K562 (cell line): ENCODE measurements around the gene SLC16A1. TPM values are rescaled to one million over a fixed set of nuclear protein-coding genes. Genes with fewer than 3 reads are reported as not detected.

Experiments
- ARID1B ChIP-seq: fragments of 450-650 bp; IDR thresholded peaks from 2 replicates; pipeline ENCODE4 v1.6.1; 2016; ENCODE audit warnings: antibody characterized with exemption, mild to moderate bottlenecking, inconsistent platforms
- BRD4 ChIP-seq: fragments of 200-600 bp; sonication (generic); IDR thresholded peaks from 2 replicates; pipeline ENCODE4 v1.6.1; 2017; ENCODE audit warnings: inconsistent platforms
- BRD9 ChIP-seq: fragments of 450-650 bp; IDR thresholded peaks from 2 replicates; pipeline ENCODE4 v1.6.1; 2018; ENCODE audit warnings: low read depth; ENCODE audit not compliant: partially characterized antibody
- CAMTA2 ChIP-seq: fragments of 250-450 bp; sonication (Bioruptor Pico); conservative IDR thresholded peaks from 2 replicates; pipeline ENCODE4 v1.5.1; 2022
- E4F1 ChIP-seq: fragments of 250-450 bp; sonication (Bioruptor Pico); IDR thresholded peaks from 2 replicates; pipeline ENCODE4 v1.5.0; 2021; ENCODE audit warnings: mild to moderate bottlenecking, borderline replicate concordance
- HLTF ChIP-seq: fragments of 450-650 bp; IDR thresholded peaks from 2 replicates; pipeline ENCODE4 v1.6.1; 2016
- HMG20A ChIP-seq: fragments of 450-650 bp; formaldehyde crosslinking; conservative IDR thresholded peaks from 2 replicates; pipeline ENCODE4 v1.4.0; 2020; ENCODE audit warnings: mild to moderate bottlenecking, mixed read lengths
- HNRNPH1 ChIP-seq: fragments of 200-400 bp; formaldehyde crosslinking; optimal IDR thresholded peaks from 2 replicates; pipeline ENCODE3; 2017; ENCODE audit warnings: low read depth, mild to moderate bottlenecking, low read length, moderate library complexity
- HNRNPK ChIP-seq: fragments of 200-400 bp; formaldehyde crosslinking; IDR thresholded peaks from one replicate; pipeline ENCODE4 v1.6.1; 2018; ENCODE audit warnings: mild to moderate bottlenecking, low read depth, low read length; ENCODE audit not compliant: poor library complexity, severe bottlenecking
- MECOM ChIP-seq: fragments of 250-450 bp; sonication (Bioruptor Pico); IDR thresholded peaks from 2 replicates; pipeline ENCODE4 v1.8.0; 2022; ENCODE audit warnings: inconsistent platforms
- NEUROD1 ChIP-seq: fragments of 150-350 bp; IDR thresholded peaks from 2 replicates; pipeline ENCODE4 v1.6.1; 2014; ENCODE audit warnings: borderline replicate concordance, low read length, low read depth; ENCODE audit not compliant: partially characterized antibody
- PHF8 ChIP-seq: fragments of 200-600 bp; sonication (generic); IDR thresholded peaks from 2 replicates; pipeline ENCODE4 v1.6.1; 2012; ENCODE audit warnings: mixed run types, mild to moderate bottlenecking, inconsistent platforms, low read length, moderate library complexity, borderline replicate concordance
- RBFOX2 ChIP-seq: fragments of 200-400 bp; formaldehyde crosslinking; IDR thresholded peaks from 2 replicates; pipeline ENCODE4 v1.6.1; 2017; ENCODE audit warnings: low read depth, mild to moderate bottlenecking, low read length, moderate library complexity
- RBM25 ChIP-seq: fragments of 200-400 bp; formaldehyde crosslinking; IDR thresholded peaks from 2 replicates; pipeline ENCODE4 v1.6.1; 2018; ENCODE audit warnings: low read length, low read depth, moderate library complexity; ENCODE audit not compliant: severe bottlenecking
- TOE1 ChIP-seq, 2 experiments: fragments of 450-650 bp in 1 of 2; sonication (generic) in 1 of 2; formaldehyde crosslinking in 1 of 2; IDR thresholded peaks; 2 replicates each; pipeline versions ENCODE4 v1.7.1 to v1.8.0; 2016 to 2022; ENCODE audit warnings: borderline replicate concordance in 2 of 2, mild to moderate bottlenecking in 2 of 2, antibody characterized with exemption in 1 of 2, inconsistent platforms in 1 of 2, low read depth in 1 of 2, missing genetic modification reagents in 1 of 2, moderate library complexity in 1 of 2
- ZBTB49 ChIP-seq: sonication (generic); formaldehyde crosslinking; IDR thresholded peaks from 2 replicates; pipeline ENCODE4 v1.8.0; 2022; ENCODE audit warnings: missing genetic modification reagents, mild to moderate bottlenecking, borderline replicate concordance
- ZNF143 ChIP-seq: sonication (generic); formaldehyde crosslinking; IDR thresholded peaks from 2 replicates; pipeline ENCODE4 v1.9.0; 2022; ENCODE audit warnings: mild to moderate bottlenecking, missing genetic modification reagents
- ZNF609 ChIP-seq: sonication (generic); formaldehyde crosslinking; IDR thresholded peaks from 2 replicates; pipeline ENCODE4 v1.8.1; 2023; ENCODE audit warnings: missing genetic modification reagents, mild to moderate bottlenecking, borderline replicate concordance
- polyA plus RNA-seq, 8 experiments: library from polyadenylated mRNA; depleted of rRNA in 4 of 8; stranded (reverse) in 5 of 8; unstranded in 3 of 8; fragments of >200 nt; fragmentation: Nextera tagmentation in 2 of 8; fragmentation: Illumina TruSeq in 1 of 8; extraction: Ambion mirVana in 2 of 8; extraction: Trizol in 1 of 8; gene quantifications; 2 replicates each; pipeline versions ENCODE4 v1.2.1 to v1.2.3, GENCODE V29; 2011 to 2014; ENCODE audit warnings: inconsistent platforms in 1 of 8, missing spikeins in 1 of 8
- total RNA-seq, 7 experiments: library from RNA; depleted of rRNA in 6 of 7; stranded (reverse); fragments of >200 nt in 6 of 7; fragmentation: Illumina TruSeq in 2 of 7; extraction: Trizol in 2 of 7; gene quantifications; 2 replicates each; pipeline versions ENCODE4 v1.2.1 to v1.2.3, GENCODE V29; 2011 to 2021; ENCODE audit warnings: low replicate concordance in 1 of 7

SLC16A1 gene
- total and polyA plus RNA-seq, 9 of the 15 experiments (the other 6 are each of a cell fraction or from before 2014, with no cell fraction given), result 73.1 to 244 (median 117) TPM

GRCh38 chr1:112893288-112894009 lies 62.5 kb downstream of the SLC16A1 start (continued):
- no peak for TF ChIP-seq ZNF609 (CRISPR knock-in tag)
- TF ChIP-seq HNRNPH1, result no peak
- no peak for TF ChIP-seq CAMTA2 (CRISPR knock-in tag)
- no peak for TF ChIP-seq RBFOX2
- no peak for TF ChIP-seq ZBTB49 (CRISPR knock-in tag)
- TF ChIP-seq MECOM (CRISPR knock-in tag), result 0 out of 2 replicates have a peak, but pooled peaks have one; percentile 27
- TF ChIP-seq RBM25, result no peak
- TF ChIP-seq ZNF143 (CRISPR knock-in tag), result no peak
- no peak for TF ChIP-seq HLTF
- TF ChIP-seq PHF8, result no peak
- no peak for TF ChIP-seq E4F1 (CRISPR knock-in tag)
- TF ChIP-seq NEUROD1, result no peak
- no peak for TF ChIP-seq BRD4
- TF ChIP-seq ARID1B, result peak; percentile 92
- no peak for TF ChIP-seq HMG20A (CRISPR knock-in tag)
- TF ChIP-seq TOE1 (IDR thresholded peaks at IDR 0.05; ENCODE audit: borderline replicate concordance), result peak; percentile 29; the same call in 1 of the 2 replicates
- no peak for TF ChIP-seq TOE1 (CRISPR knock-in tag; IDR thresholded peaks at IDR 0.05; ENCODE audit: borderline replicate concordance, low read depth)
- no peak for TF ChIP-seq BRD9
- TF ChIP-seq HNRNPK, result no peak
